H9 (cell line): Measurements from ENCODE around the gene ZNF576. TPM values are rescaled to one million over a fixed set of nuclear protein-coding genes. Genes with fewer than 3 reads are reported as not detected.

ENCODE experiments used
- DNase-seq: peaks from one replicate; pipeline ENCODE4 v3.0.0-alpha.2; 2017
- H2AFZ ChIP-seq: one replicate; pipeline ENCODE4 v1.6.1; 2013; ENCODE audit warnings: mild to moderate bottlenecking, low read length, control low read depth, moderate library complexity
- H2AK5ac ChIP-seq: 2 replicates; pipeline ENCODE4 v1.6.1; 2013; ENCODE audit warnings: low read length, control low read depth, mixed read lengths; ENCODE audit not compliant: insufficient read length
- H2BK120ac ChIP-seq: one replicate; pipeline ENCODE4 v1.6.1; 2013; ENCODE audit warnings: low read depth, mild to moderate bottlenecking, low read length, control low read depth, inconsistent platforms; ENCODE audit not compliant: poor library complexity, severe bottlenecking
- H2BK12ac ChIP-seq: 2 replicates; pipeline ENCODE4 v1.6.1; 2013; ENCODE audit warnings: low read length, control low read depth, mixed read lengths, low read depth; ENCODE audit not compliant: insufficient read length
- H2BK15ac ChIP-seq: 2 replicates; pipeline ENCODE4 v1.6.1; 2013; ENCODE audit warnings: low read depth, low read length, control low read depth
- H2BK20ac ChIP-seq: one replicate; pipeline ENCODE4 v1.6.1; 2013; ENCODE audit warnings: low read depth, mild to moderate bottlenecking, low read length, control low read depth, inconsistent platforms; ENCODE audit not compliant: poor library complexity, severe bottlenecking
- H2BK5ac ChIP-seq: 2 replicates; pipeline ENCODE4 v1.6.1; 2013; ENCODE audit warnings: low read length, control low read depth, mixed read lengths; ENCODE audit not compliant: insufficient read length
- H3K14ac ChIP-seq: 2 replicates; pipeline ENCODE4 v1.6.1; 2013; ENCODE audit warnings: low read length, control low read depth; ENCODE audit not compliant: insufficient read depth
- H3K18ac ChIP-seq: 2 replicates; pipeline ENCODE4 v1.6.1; 2013; ENCODE audit warnings: low read depth, mild to moderate bottlenecking, mixed read lengths, low read length, control low read depth; ENCODE audit not compliant: insufficient read length
- H3K23ac ChIP-seq: 2 replicates; pipeline ENCODE4 v1.6.1; 2013; ENCODE audit warnings: low read length, control low read depth, mixed read lengths, low read depth; ENCODE audit not compliant: insufficient read length
- H3K23me2 ChIP-seq: 2 replicates; pipeline ENCODE4 v1.6.1; 2013; ENCODE audit warnings: low read depth, mild to moderate bottlenecking, mixed read lengths, low read length, control low read depth; ENCODE audit not compliant: insufficient read length, poor library complexity, severe bottlenecking
- H3K27ac ChIP-seq: 2 replicates; pipeline ENCODE4 v1.5.1; 2013; ENCODE audit warnings: low read length, control low read depth, mixed read lengths, low read depth; ENCODE audit not compliant: insufficient read length
- H3K27me3 ChIP-seq: 2 replicates; pipeline ENCODE4 v1.6.1; 2013; ENCODE audit warnings: low read length, control low read depth, inconsistent platforms; ENCODE audit not compliant: insufficient read depth
- H3K4ac ChIP-seq: 2 replicates; pipeline ENCODE4 v1.6.1; 2013; ENCODE audit warnings: low read depth, mild to moderate bottlenecking, control low read depth, inconsistent platforms, low read length, moderate library complexity
- H3K4me1 ChIP-seq: 2 replicates; pipeline ENCODE4 v1.6.1; 2013; ENCODE audit warnings: low read length, control low read depth, inconsistent platforms; ENCODE audit not compliant: insufficient read depth
- H3K4me2 ChIP-seq: 2 replicates; pipeline ENCODE4 v1.6.1; 2013; ENCODE audit warnings: low read length, control low read depth, mixed read lengths; ENCODE audit not compliant: insufficient read length, insufficient read depth
- H3K56ac ChIP-seq: 2 replicates; pipeline ENCODE4 v1.6.1; 2013; ENCODE audit warnings: low read depth, mild to moderate bottlenecking, mixed read lengths, low read length, control low read depth; ENCODE audit not compliant: insufficient read length
- H3K79me1 ChIP-seq: 2 replicates; pipeline ENCODE4 v1.6.1; 2013; ENCODE audit warnings: low read depth, mild to moderate bottlenecking, moderate library complexity, low read length, control low read depth, inconsistent platforms; ENCODE audit not compliant: insufficient read depth, poor library complexity, severe bottlenecking
- H3K79me2 ChIP-seq: 2 replicates; pipeline ENCODE4 v1.6.1; 2013; ENCODE audit warnings: low read length, control low read depth, inconsistent platforms; ENCODE audit not compliant: insufficient read depth
- H3K9ac ChIP-seq: 2 replicates; pipeline ENCODE4 v1.6.1; 2013; ENCODE audit warnings: low read length, control low read depth, mixed read lengths; ENCODE audit not compliant: insufficient read length; ENCODE audit errors: extremely low read depth
- H3K9me3 ChIP-seq: one replicate; pipeline ENCODE4 v1.6.1; 2013; ENCODE audit warnings: low read depth, low read length, inconsistent platforms; ENCODE audit not compliant: control insufficient read depth
- H3T11ph ChIP-seq: one replicate; pipeline ENCODE4 v1.6.1; 2013; ENCODE audit warnings: mild to moderate bottlenecking, low read length, control low read depth, inconsistent platforms
- H4K20me1 ChIP-seq: one replicate; pipeline ENCODE4 v1.6.1; 2013; ENCODE audit not compliant: control insufficient read depth, insufficient read length, insufficient read depth
- H4K5ac ChIP-seq: 2 replicates; pipeline ENCODE4 v1.6.1; 2013; ENCODE audit warnings: low read depth, mild to moderate bottlenecking, mixed read lengths, low read length, control low read depth; ENCODE audit not compliant: insufficient read length
- H4K8ac ChIP-seq: replicated peaks from 2 replicates; pipeline ENCODE4 v1.6.1; 2013; ENCODE audit warnings: low read length, control low read depth, mixed read lengths, low read depth; ENCODE audit not compliant: insufficient read length
- H4K91ac ChIP-seq: 2 replicates; pipeline ENCODE4 v1.6.1; 2013; ENCODE audit warnings: low read depth, mild to moderate bottlenecking, moderate library complexity, mixed read lengths, low read length, control low read depth; ENCODE audit not compliant: insufficient read length
- H3K27ac Mint-ChIP-seq, 3 experiments: 2 replicates in 2 of 3; 3 replicates in 1 of 3; pipeline ENCODE4 v1.8.0; 2020 to 2021; ENCODE audit warnings: mixed read lengths in 3 of 3, mild to moderate bottlenecking in 1 of 3, moderate library complexity in 1 of 3
- H3K27me3 Mint-ChIP-seq: 2 replicates; pipeline ENCODE4 v1.8.0; 2021; ENCODE audit warnings: low read depth, mild to moderate bottlenecking, moderate library complexity, mixed read lengths
- H3K36me3 Mint-ChIP-seq, 3 experiments: 2 replicates in 2 of 3; 3 replicates in 1 of 3; pipeline ENCODE4 v1.8.0; 2020 to 2021; ENCODE audit warnings: low read depth in 3 of 3, mixed read lengths in 3 of 3; ENCODE audit not compliant: insufficient read depth in 1 of 3
- H3K4me1 Mint-ChIP-seq, 2 experiments: 2 replicates each; pipeline ENCODE4 v1.8.0; 2020; ENCODE audit warnings: mixed read lengths in 2 of 2
- H3K4me3 Mint-ChIP-seq, 2 experiments: 2 replicates in 1 of 2; 3 replicates in 1 of 2; pipeline ENCODE4 v1.8.0; 2020 to 2021; ENCODE audit warnings: mild to moderate bottlenecking in 2 of 2, mixed read lengths in 2 of 2, moderate library complexity in 1 of 2
- H3K9me3 Mint-ChIP-seq, 2 experiments: 2 replicates in 1 of 2; 3 replicates in 1 of 2; pipeline ENCODE4 v1.8.0; 2020; ENCODE audit warnings: mild to moderate bottlenecking in 2 of 2, mixed read lengths in 2 of 2, moderate library complexity in 1 of 2
- CTCF ChIP-seq: fragments of 200-600 bp; sonication (generic); conservative IDR thresholded peaks from 3 replicates; pipeline ENCODE4 v1.8.0; 2021; ENCODE audit warnings: antibody characterized with exemption, mild to moderate bottlenecking
- WGBS: extraction: QIAGEN DNeasy Blood & Tissue Kit; methylation state at CpG from one replicate; pipeline ENCODE4 v1.1.7; 2013; ENCODE audit warnings: missing lambda C conversion rate, low lambda C conversion rate, mixed read lengths; ENCODE audit not compliant: insufficient read length; ENCODE audit errors: extremely low coverage; 5-methylcytosine and 5-hydroxymethylcytosine counted together
- total RNA-seq: library from RNA; stranded (reverse); gene quantifications from 2 replicates; pipeline ENCODE4 v1.2.1, GENCODE V29; 2021

The ZNF576 gene
- total RNA-seq, 1 experiment from 2014 or later, result 19.7 TPM

- Histone ChIP-seq H3K14ac (no peak overlapping the region), H2BK15ac (no peak overlapping the region), H3T11ph (no peak overlapping the region), H4K8ac (no peak overlapping the region), H3K27ac (no peak overlapping the region), H2BK20ac (no peak overlapping the region), H2BK12ac (no peak overlapping the region), H3K9ac (no peak overlapping the region), H3K79me2 (no peaks in the 10 kb centered on the region), H2BK120ac (no peak overlapping the region), H2AFZ (no peak overlapping the region), H3K9me3 (no peaks in the 10 kb centered on the region), H3K4me2 (no peak overlapping the region), H3K4ac (no peak overlapping the region), H3K23me2 (peaks cover under 1% of the 10 kb centered on the region), H2BK5ac (no peak overlapping the region), H4K20me1 (no peaks in the 10 kb centered on the region), H3K4me1 (no peaks in the 10 kb centered on the region), H3K56ac (no peak overlapping the region), H4K5ac (no peak overlapping the region), H4K91ac (no peak overlapping the region), H3K23ac (no peak overlapping the region), H3K79me1 (no peaks in the 10 kb centered on the region), H3K18ac (no peak overlapping the region), H3K27me3 (no peaks in the 10 kb centered on the region), H2AK5ac (no peak overlapping the region)
- H3K9me3 Mint-ChIP-seq, result no peaks in the 10 kb centered on the region
- H3K4me1 Mint-ChIP-seq, result peaks cover 3 to 5% of the 10 kb centered on the region in 2 experiments
- peak overlapping the region in 1 of 3 experiments; percentile 27; a peak in 1 of 7 replicates for H3K27ac Mint-ChIP-seq
- no CpG with 5 or more reads among the region's 6 CpGs for WGBS
- H3K36me3 Mint-ChIP-seq, result peaks cover 16 to 52% (median 40%) of the 10 kb centered on the region in 3 experiments
- H3K4me3 Mint-ChIP-seq, result no peak overlapping the region
- DNase-seq, result no peak
- H3K27me3 Mint-ChIP-seq, result no peaks in the 10 kb centered on the region
- no peak for TF ChIP-seq CTCF
These were observed 6.7 kb upstream of the ZNF576 start for GRCh38 chr19:43589678-43590077.
